Ishikawa (cell line): Measurements from ENCODE around the gene HECTD4.

ENCODE experiments used
- CEBPB ChIP-seq: IDR thresholded peaks from 2 replicates; pipeline ENCODE4 v1.6.1; 2012
- CREB1 ChIP-seq: IDR thresholded peaks from 2 replicates; pipeline ENCODE4 v1.6.1; 2012; ENCODE audit warnings: low read depth
- EGR1 ChIP-seq: IDR thresholded peaks from 2 replicates; pipeline ENCODE4 v1.6.1; 2012
- EP300 ChIP-seq: IDR thresholded peaks from 2 replicates; pipeline ENCODE4 v1.6.1; 2012; ENCODE audit warnings: borderline replicate concordance
- FOXM1 ChIP-seq: IDR thresholded peaks from 2 replicates; pipeline ENCODE4 v1.6.1; 2012; ENCODE audit warnings: low read depth, borderline replicate concordance
- MAX ChIP-seq: IDR thresholded peaks from 2 replicates; pipeline ENCODE4 v1.6.1; 2012
- NFIC ChIP-seq: IDR thresholded peaks from 2 replicates; pipeline ENCODE4 v1.6.1; 2012
- RAD21 ChIP-seq: IDR thresholded peaks from 2 replicates; pipeline ENCODE4 v1.6.1; 2012; ENCODE audit warnings: low read depth
- REST ChIP-seq: IDR thresholded peaks from 2 replicates; pipeline ENCODE4 v1.6.1; 2012; ENCODE audit warnings: low read depth, mild to moderate bottlenecking
- TAF1 ChIP-seq: IDR thresholded peaks from 2 replicates; pipeline ENCODE4 v1.6.1; 2012; ENCODE audit warnings: low read depth, mild to moderate bottlenecking
- TCF12 ChIP-seq: IDR thresholded peaks from 2 replicates; pipeline ENCODE4 v1.6.1; 2012; ENCODE audit warnings: low read depth
- TEAD4 ChIP-seq: IDR thresholded peaks from 2 replicates; pipeline ENCODE4 v1.6.1; 2012
- USF1 ChIP-seq: IDR thresholded peaks from 2 replicates; pipeline ENCODE4 v1.6.1; 2012
- YY1 ChIP-seq: IDR thresholded peaks from 2 replicates; pipeline ENCODE4 v1.6.1; 2012; ENCODE audit warnings: low read depth
- ZBTB7A ChIP-seq: IDR thresholded peaks from 2 replicates; pipeline ENCODE4 v1.6.1; 2012; ENCODE audit warnings: low read depth

Gene HECTD4

GRCh38 chr12:112176321-112177010 lies 205.8 kb downstream of the HECTD4 start:
- TF ChIP-seq USF1 (no peak), CEBPB (no peak), CREB1 (no peak), TEAD4 (no peak), EGR1 (no peak), TCF12 (no peak), ZBTB7A (no peak), YY1 (no peak), MAX (no peak), NFIC (no peak), FOXM1 (no peak), REST (no peak), TAF1 (no peak)

- TF ChIP-seq EGR1 (no peak), CEBPB (no peak), MAX (no peak), NFIC (no peak), TCF12 (no peak), CREB1 (no peak), ZBTB7A (no peak), TEAD4 (no peak), EP300 (no peak), REST (no peak), RAD21 (no peak), FOXM1 (no peak), YY1 (no peak), USF1 (no peak), TAF1 (no peak)
Measured at GRCh38 chr12:112175361-112176155, 206.7 kb downstream of the HECTD4 start.

- TF ChIP-seq CREB1 (no peak), RAD21 (no peak), FOXM1 (no peak), YY1 (no peak)
Measured at GRCh38 chr12:112172556-112173324, 209.5 kb downstream of the HECTD4 start.

GRCh38 chr12:112170971-112171596 lies 211.1 kb downstream of the HECTD4 start:
- TF ChIP-seq EP300 (no peak), CREB1 (no peak), ZBTB7A (no peak), TEAD4 (no peak), REST (no peak), MAX (no peak), EGR1 (no peak), YY1 (no peak), TAF1 (no peak), USF1 (no peak), NFIC (no peak)
